ENCODE data around the gene F11. TPM values are rescaled to one million over a fixed set of nuclear protein-coding genes. Genes with fewer than 3 reads are reported as not detected.
A peak's percentile ranks its signal among the peaks of the same experiment; 100 is the strongest.

F11 gene
- total RNA-seq, 1 experiment from 2014 or later, result 1.6 TPM

DNA sequence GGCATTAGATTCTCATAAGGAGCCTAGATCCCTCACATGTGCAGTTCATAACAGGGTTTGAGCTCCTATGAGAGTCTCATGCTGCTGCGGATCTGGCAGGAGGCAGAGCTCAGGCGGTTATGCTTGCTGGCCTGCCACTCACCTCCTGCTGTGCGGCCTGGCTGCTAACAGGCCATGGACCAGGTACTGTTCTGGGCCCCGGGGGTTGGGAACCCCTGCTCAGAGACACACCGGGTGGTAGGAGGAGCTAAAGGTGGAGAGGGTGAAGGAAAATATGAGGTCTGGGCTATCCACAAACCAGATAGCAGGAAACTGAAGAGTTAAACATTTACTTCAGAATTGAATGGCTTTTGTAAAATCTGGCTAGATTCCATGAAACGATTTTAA, 5.9 kb upstream of the F11 start:
- ATAC-seq (no peak), DNase-seq (ENCODE audit: low spot score) (no peak)
- H3K27ac Mint-ChIP-seq, result peak overlapping the region; percentile 36
- H3K9me3 Mint-ChIP-seq, result peaks cover 8% of the 10 kb centered on the region
- peaks cover 37% of the 10 kb centered on the region for H3K4me1 Mint-ChIP-seq
- H3K27me3 Mint-ChIP-seq (ENCODE audit: low read depth), result no peaks in the 10 kb centered on the region
- CTCF ChIA-PET, result no interaction called here
- H3K36me3 Mint-ChIP-seq, result peaks cover 30% of the 10 kb centered on the region
- H3K4me3 Mint-ChIP-seq, result no peak overlapping the region
- TF ChIP-seq TCF7 (CRISPR knock-in tag; IDR thresholded peaks at IDR 0.05; ENCODE audit: low read depth) (no peak), SMAD3 (CRISPR knock-in tag; IDR thresholded peaks at IDR 0.05; ENCODE audit: borderline replicate concordance) (no peak), IRF2 (CRISPR knock-in tag; IDR thresholded peaks at IDR 0.05; ENCODE audit: borderline replicate concordance, low read depth) (no peak), TP53 (CRISPR knock-in tag; IDR thresholded peaks at IDR 0.05) (no peak), FOXK1 (CRISPR knock-in tag; IDR thresholded peaks at IDR 0.05) (no peak), GTF2I (CRISPR knock-in tag; conservative IDR thresholded peaks at IDR 0.05) (no peak), ZNF423 (CRISPR knock-in tag; IDR thresholded peaks at IDR 0.05) (peak; percentile 79)
- TF ChIP-seq, protein P1, sequence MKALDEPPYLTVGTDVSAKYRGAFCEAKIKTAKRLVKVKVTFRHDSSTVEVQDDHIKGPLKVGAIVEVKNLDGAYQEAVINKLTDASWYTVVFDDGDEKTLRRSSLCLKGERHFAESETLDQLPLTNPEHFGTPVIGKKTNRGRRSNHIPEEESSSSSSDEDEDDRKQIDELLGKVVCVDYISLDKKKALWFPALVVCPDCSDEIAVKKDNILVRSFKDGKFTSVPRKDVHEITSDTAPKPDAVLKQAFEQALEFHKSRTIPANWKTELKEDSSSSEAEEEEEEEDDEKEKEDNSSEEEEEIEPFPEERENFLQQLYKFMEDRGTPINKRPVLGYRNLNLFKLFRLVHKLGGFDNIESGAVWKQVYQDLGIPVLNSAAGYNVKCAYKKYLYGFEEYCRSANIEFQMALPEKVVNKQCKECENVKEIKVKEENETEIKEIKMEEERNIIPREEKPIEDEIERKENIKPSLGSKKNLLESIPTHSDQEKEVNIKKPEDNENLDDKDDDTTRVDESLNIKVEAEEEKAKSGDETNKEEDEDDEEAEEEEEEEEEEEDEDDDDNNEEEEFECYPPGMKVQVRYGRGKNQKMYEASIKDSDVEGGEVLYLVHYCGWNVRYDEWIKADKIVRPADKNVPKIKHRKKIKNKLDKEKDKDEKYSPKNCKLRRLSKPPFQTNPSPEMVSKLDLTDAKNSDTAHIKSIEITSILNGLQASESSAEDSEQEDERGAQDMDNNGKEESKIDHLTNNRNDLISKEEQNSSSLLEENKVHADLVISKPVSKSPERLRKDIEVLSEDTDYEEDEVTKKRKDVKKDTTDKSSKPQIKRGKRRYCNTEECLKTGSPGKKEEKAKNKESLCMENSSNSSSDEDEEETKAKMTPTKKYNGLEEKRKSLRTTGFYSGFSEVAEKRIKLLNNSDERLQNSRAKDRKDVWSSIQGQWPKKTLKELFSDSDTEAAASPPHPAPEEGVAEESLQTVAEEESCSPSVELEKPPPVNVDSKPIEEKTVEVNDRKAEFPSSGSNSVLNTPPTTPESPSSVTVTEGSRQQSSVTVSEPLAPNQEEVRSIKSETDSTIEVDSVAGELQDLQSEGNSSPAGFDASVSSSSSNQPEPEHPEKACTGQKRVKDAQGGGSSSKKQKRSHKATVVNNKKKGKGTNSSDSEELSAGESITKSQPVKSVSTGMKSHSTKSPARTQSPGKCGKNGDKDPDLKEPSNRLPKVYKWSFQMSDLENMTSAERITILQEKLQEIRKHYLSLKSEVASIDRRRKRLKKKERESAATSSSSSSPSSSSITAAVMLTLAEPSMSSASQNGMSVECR (CRISPR knock-in tag; IDR thresholded peaks at IDR 0.05; ENCODE audit: borderline replicate concordance), result no peak
- TF ChIP-seq, protein P2, sequence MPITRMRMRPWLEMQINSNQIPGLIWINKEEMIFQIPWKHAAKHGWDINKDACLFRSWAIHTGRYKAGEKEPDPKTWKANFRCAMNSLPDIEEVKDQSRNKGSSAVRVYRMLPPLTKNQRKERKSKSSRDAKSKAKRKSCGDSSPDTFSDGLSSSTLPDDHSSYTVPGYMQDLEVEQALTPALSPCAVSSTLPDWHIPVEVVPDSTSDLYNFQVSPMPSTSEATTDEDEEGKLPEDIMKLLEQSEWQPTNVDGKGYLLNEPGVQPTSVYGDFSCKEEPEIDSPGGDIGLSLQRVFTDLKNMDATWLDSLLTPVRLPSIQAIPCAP (CRISPR knock-in tag; IDR thresholded peaks at IDR 0.05), result no peak
- TF ChIP-seq, protein P3, sequence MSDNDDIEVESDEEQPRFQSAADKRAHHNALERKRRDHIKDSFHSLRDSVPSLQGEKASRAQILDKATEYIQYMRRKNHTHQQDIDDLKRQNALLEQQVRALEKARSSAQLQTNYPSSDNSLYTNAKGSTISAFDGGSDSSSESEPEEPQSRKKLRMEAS (CRISPR knock-in tag; IDR thresholded peaks at IDR 0.05), result no peak
- TF ChIP-seq, protein P4, sequence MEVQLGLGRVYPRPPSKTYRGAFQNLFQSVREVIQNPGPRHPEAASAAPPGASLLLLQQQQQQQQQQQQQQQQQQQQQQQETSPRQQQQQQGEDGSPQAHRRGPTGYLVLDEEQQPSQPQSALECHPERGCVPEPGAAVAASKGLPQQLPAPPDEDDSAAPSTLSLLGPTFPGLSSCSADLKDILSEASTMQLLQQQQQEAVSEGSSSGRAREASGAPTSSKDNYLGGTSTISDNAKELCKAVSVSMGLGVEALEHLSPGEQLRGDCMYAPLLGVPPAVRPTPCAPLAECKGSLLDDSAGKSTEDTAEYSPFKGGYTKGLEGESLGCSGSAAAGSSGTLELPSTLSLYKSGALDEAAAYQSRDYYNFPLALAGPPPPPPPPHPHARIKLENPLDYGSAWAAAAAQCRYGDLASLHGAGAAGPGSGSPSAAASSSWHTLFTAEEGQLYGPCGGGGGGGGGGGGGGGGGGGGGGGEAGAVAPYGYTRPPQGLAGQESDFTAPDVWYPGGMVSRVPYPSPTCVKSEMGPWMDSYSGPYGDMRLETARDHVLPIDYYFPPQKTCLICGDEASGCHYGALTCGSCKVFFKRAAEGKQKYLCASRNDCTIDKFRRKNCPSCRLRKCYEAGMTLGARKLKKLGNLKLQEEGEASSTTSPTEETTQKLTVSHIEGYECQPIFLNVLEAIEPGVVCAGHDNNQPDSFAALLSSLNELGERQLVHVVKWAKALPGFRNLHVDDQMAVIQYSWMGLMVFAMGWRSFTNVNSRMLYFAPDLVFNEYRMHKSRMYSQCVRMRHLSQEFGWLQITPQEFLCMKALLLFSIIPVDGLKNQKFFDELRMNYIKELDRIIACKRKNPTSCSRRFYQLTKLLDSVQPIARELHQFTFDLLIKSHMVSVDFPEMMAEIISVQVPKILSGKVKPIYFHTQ (CRISPR knock-in tag; IDR thresholded peaks at IDR 0.05), result 0 out of 2 replicates have a peak, but pooled peaks have one; percentile 33
- POLR2A ChIA-PET, result no interaction called here

DNA sequence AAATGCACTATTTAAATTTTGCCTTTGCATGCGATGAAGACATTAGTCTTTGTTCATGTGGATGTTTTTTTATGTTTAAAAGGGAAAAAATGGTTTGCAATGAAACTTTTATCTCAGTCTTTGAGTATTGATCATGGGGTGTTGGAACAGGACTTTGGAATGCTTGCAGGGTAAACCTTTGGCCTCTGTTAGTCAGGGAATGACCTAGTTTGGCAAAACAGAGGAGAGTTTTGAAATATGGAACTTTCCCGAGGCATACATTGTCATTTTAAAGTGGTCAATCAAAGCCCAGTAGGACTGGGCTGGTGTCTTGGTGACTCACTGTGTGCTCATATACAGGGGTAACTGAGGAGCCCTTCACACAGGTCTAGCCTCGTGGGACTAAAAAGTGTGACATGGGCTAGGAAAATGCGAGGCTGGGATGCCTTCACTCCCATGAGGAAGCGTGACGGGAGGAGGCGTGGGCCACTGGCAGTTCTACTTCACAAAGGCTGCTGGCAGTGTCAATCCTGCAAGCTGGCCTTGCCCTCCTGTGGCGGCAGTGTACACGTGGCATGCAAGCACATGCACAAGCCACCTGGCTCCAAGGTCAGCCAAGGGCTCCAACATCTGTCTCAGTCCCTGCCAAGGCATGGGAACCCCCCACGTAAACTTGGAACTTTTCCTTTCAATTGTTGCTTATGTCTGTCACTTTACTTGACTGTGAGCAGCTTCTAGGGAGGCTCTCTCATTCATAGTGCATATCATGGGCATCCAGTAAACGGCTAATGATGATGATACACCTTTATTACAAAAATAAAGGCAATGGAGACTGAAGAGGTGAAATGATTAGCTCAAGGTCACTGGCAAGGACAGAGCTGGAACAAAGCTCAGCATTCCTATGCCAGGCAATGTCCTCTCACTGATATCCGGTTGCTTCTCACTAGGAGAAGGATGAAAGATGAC, 5.2 kb upstream of the F11 start:
- ChIA-PET CTCF (no interaction called here), POLR2A (no interaction called here)
- Mint-ChIP-seq H3K4me3 (no peak overlapping the region), H3K36me3 (peaks cover 29% of the 10 kb centered on the region), H3K27ac (peak overlapping the region; percentile 36), H3K9me3 (peaks cover 8% of the 10 kb centered on the region), H3K4me1 (peaks cover 44% of the 10 kb centered on the region), H3K27me3 (ENCODE audit: low read depth) (no peaks in the 10 kb centered on the region)
- no peak for DNase-seq (ENCODE audit: low spot score)
- TF ChIP-seq ESRRA (CRISPR knock-in tag; IDR thresholded peaks at IDR 0.05; ENCODE audit: borderline replicate concordance) (peak; percentile 79), GABPB1 (CRISPR knock-in tag; IDR thresholded peaks at IDR 0.05) (peak; percentile 50)
- TF ChIP-seq, protein P5, sequence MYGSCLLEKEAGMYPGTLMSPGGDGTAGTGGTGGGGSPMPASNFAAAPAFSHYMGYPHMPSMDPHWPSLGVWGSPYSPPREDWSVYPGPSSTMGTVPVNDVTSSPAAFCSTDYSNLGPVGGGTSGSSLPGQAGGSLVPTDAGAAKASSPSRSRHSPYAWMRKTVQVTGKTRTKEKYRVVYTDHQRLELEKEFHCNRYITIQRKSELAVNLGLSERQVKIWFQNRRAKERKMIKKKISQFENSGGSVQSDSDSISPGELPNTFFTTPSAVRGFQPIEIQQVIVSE (CRISPR knock-in tag; IDR thresholded peaks at IDR 0.05; ENCODE audit: borderline replicate concordance), result no peak
- no peak for ATAC-seq

Data from WTC11 (cell line).